Neural cell (in vitro differentiated cells): ENCODE results near the gene AK4.

Experiments
- EP300 ChIP-seq: fragments of 450-650 bp; conservative IDR thresholded peaks from 2 replicates; pipeline ENCODE4 v1.6.1; 2014; ENCODE audit warnings: antibody characterized with exemption, mild to moderate bottlenecking, moderate library complexity; ENCODE audit not compliant: poor library complexity, severe bottlenecking
- EZH2 ChIP-seq: fragments of 200-600, 300-800 bp; shearing (Covaris generic), sonication (generic); IDR thresholded peaks from 2 replicates; pipeline ENCODE4 v1.6.1; 2014; ENCODE audit warnings: antibody characterized with exemption, low read length, borderline replicate concordance, mild to moderate bottlenecking; ENCODE audit not compliant: insufficient read depth, poor library complexity, severe bottlenecking
- MXI1 ChIP-seq: fragments of 450-650 bp; conservative IDR thresholded peaks from 2 replicates; pipeline ENCODE4 v1.6.1; 2014; ENCODE audit warnings: antibody characterized with exemption, mild to moderate bottlenecking; ENCODE audit not compliant: poor library complexity, severe bottlenecking
- POLR2AphosphoS5 ChIP-seq: IDR thresholded peaks from 2 replicates; pipeline ENCODE4 v1.6.1; 2012
- RAD21 ChIP-seq: fragments of 450-650 bp; conservative IDR thresholded peaks from 2 replicates; pipeline ENCODE4 v1.6.1; 2014; ENCODE audit warnings: antibody characterized with exemption, mild to moderate bottlenecking, moderate library complexity
- SMC3 ChIP-seq: fragments of 450-650 bp; conservative IDR thresholded peaks from 2 replicates; pipeline ENCODE4 v1.6.1; 2014; ENCODE audit warnings: antibody characterized with exemption, mild to moderate bottlenecking, moderate library complexity; ENCODE audit not compliant: poor library complexity
- TAF1 ChIP-seq: IDR thresholded peaks from 2 replicates; pipeline ENCODE4 v1.6.1; 2012; ENCODE audit warnings: low read depth
- TF ChIP-seq, protein P1 (sequence below): fragments of 450-650 bp; IDR thresholded peaks from 2 replicates; pipeline ENCODE4 v1.5.1; 2014; ENCODE audit warnings: antibody characterized with exemption, mild to moderate bottlenecking, moderate library complexity; ENCODE audit not compliant: poor library complexity, severe bottlenecking
- TF ChIP-seq, protein P2 (sequence below): IDR thresholded peaks from 2 replicates; pipeline ENCODE4 v1.6.1; 2012; ENCODE audit warnings: borderline replicate concordance

DNA sequence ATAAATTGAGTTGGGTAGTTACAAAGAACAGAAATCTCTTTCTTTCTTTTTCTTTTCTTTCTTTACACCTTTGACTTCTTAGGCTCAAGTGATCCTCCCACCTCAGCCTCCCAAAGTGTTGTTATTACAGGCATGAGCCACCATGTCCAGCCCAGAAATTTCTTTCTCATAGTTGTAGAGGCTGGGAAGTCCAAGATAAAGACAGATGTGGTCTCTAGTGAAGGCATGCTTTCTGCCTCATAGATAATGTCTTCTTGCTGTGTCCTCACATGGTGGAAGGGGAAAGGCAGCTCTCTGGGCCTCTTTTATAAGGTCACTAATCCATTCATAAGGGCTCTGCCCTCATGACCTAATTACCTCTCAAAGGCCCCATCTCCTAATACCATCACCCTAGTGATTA lies 97.3 kb downstream of the AK4 start:
- TF ChIP-seq, protein P1, sequence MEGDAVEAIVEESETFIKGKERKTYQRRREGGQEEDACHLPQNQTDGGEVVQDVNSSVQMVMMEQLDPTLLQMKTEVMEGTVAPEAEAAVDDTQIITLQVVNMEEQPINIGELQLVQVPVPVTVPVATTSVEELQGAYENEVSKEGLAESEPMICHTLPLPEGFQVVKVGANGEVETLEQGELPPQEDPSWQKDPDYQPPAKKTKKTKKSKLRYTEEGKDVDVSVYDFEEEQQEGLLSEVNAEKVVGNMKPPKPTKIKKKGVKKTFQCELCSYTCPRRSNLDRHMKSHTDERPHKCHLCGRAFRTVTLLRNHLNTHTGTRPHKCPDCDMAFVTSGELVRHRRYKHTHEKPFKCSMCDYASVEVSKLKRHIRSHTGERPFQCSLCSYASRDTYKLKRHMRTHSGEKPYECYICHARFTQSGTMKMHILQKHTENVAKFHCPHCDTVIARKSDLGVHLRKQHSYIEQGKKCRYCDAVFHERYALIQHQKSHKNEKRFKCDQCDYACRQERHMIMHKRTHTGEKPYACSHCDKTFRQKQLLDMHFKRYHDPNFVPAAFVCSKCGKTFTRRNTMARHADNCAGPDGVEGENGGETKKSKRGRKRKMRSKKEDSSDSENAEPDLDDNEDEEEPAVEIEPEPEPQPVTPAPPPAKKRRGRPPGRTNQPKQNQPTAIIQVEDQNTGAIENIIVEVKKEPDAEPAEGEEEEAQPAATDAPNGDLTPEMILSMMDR, result no peak
- TF ChIP-seq SMC3, result no peak
- no peak for TF ChIP-seq EP300
- no peak for TF ChIP-seq POLR2AphosphoS5
- TF ChIP-seq EZH2, result no peak
- TF ChIP-seq, protein P2, sequence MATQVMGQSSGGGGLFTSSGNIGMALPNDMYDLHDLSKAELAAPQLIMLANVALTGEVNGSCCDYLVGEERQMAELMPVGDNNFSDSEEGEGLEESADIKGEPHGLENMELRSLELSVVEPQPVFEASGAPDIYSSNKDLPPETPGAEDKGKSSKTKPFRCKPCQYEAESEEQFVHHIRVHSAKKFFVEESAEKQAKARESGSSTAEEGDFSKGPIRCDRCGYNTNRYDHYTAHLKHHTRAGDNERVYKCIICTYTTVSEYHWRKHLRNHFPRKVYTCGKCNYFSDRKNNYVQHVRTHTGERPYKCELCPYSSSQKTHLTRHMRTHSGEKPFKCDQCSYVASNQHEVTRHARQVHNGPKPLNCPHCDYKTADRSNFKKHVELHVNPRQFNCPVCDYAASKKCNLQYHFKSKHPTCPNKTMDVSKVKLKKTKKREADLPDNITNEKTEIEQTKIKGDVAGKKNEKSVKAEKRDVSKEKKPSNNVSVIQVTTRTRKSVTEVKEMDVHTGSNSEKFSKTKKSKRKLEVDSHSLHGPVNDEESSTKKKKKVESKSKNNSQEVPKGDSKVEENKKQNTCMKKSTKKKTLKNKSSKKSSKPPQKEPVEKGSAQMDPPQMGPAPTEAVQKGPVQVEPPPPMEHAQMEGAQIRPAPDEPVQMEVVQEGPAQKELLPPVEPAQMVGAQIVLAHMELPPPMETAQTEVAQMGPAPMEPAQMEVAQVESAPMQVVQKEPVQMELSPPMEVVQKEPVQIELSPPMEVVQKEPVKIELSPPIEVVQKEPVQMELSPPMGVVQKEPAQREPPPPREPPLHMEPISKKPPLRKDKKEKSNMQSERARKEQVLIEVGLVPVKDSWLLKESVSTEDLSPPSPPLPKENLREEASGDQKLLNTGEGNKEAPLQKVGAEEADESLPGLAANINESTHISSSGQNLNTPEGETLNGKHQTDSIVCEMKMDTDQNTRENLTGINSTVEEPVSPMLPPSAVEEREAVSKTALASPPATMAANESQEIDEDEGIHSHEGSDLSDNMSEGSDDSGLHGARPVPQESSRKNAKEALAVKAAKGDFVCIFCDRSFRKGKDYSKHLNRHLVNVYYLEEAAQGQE, result no peak
- no peak for TF ChIP-seq TAF1
- no peak for TF ChIP-seq RAD21
- no peak for TF ChIP-seq MXI1
